ENCODE data around the gene ZNF500.
"Not testable (repeated sequence)": the region's sequence is repeated elsewhere in the genome, so short reads cannot be mapped to it uniquely, and the experiment has no call there.

ZNF500 gene

GRCh38 chr16:4795828-4796572 lies 29.0 kb upstream of the ZNF500 start:
- DNase-seq = no peak

GRCh38 chr16:4795181-4795827 lies 28.3 kb upstream of the ZNF500 start, which contains the start of gene SMIM22:
Gene SMIM22, plus strand, starts transcription at chr16:4795369. Its CDS starts 366 bp downstream, at chr16:4795735.
- no peak for DNase-seq

GRCh38 chr16:4792951-4793513 lies 26.1 kb upstream of the ZNF500 start:
- no peak for DNase-seq

- no peak for DNase-seq
Measured at GRCh38 chr16:4790871-4791270, 23.9 kb upstream of the ZNF500 start.

- no peak for DNase-seq
Measured at GRCh38 chr16:4790261-4790660, 23.3 kb upstream of the ZNF500 start.

GRCh38 chr16:4788910-4789309 lies 21.9 kb upstream of the ZNF500 start:
- no peak for DNase-seq

GRCh38 chr16:4788489-4788889 lies 21.5 kb upstream of the ZNF500 start:
- DNase-seq = no peak

- no peak for DNase-seq
Measured at GRCh38 chr16:4787627-4788482, 20.9 kb upstream of the ZNF500 start, which contains the start of gene SEPTIN12. Gene SEPTIN12, minus strand, starts transcription at chr16:4788345. Its CDS starts 700 bp downstream, at chr16:4787645.

GRCh38 chr16:4787068-4787467 lies 20.1 kb upstream of the ZNF500 start:
- DNase-seq = no peak

- no peak for DNase-seq
Measured at GRCh38 chr16:4785758-4786433, 18.9 kb upstream of the ZNF500 start.

GRCh38 chr16:4784444-4784987 lies 17.6 kb upstream of the ZNF500 start:
- not testable (repeated sequence) for DNase-seq

- DNase-seq = no peak
Measured at GRCh38 chr16:4783951-4784336, 17.0 kb upstream of the ZNF500 start.

GRCh38 chr16:4783251-4783950 lies 16.4 kb upstream of the ZNF500 start:
- no peak for DNase-seq

- no peak for DNase-seq
Measured at GRCh38 chr16:4780235-4780634, 13.3 kb upstream of the ZNF500 start.

GRCh38 chr16:4778050-4778392 lies 11.1 kb upstream of the ZNF500 start:
- DNase-seq = no peak

- DNase-seq = no peak
Measured at GRCh38 chr16:4777339-4778049, 10.5 kb upstream of the ZNF500 start.

GRCh38 chr16:4776141-4776705 lies 9.3 kb upstream of the ZNF500 start:
- no peak for DNase-seq

- no peak for DNase-seq
Measured at GRCh38 chr16:4775005-4775404, 8.0 kb upstream of the ZNF500 start.

- no peak for DNase-seq
Measured at GRCh38 chr16:4772351-4772750, 5.4 kb upstream of the ZNF500 start.

- no peak for DNase-seq
Measured at GRCh38 chr16:4771646-4772045, 4.7 kb upstream of the ZNF500 start.

- DNase-seq = no peak
Measured at GRCh38 chr16:4769306-4769638, 2.3 kb upstream of the ZNF500 start.

Measured in NCI-H1694 (cell line).